HG03521 (cell line): Measurements from ENCODE around the gene ITLN1.
"Not testable (repeated sequence)": the region's sequence is repeated elsewhere in the genome, so short reads cannot be mapped to it uniquely, and the experiment has no call there.

Experiments used
- ATAC-seq: cut with Tn5 transposase; IDR thresholded peaks from one replicate; pipeline ENCODE4 v1.9.1; 2021; ENCODE audit warnings: mild to moderate bottlenecking, moderate library complexity; ENCODE audit not compliant: unreplicated experiment

The ITLN1 gene

DNA sequence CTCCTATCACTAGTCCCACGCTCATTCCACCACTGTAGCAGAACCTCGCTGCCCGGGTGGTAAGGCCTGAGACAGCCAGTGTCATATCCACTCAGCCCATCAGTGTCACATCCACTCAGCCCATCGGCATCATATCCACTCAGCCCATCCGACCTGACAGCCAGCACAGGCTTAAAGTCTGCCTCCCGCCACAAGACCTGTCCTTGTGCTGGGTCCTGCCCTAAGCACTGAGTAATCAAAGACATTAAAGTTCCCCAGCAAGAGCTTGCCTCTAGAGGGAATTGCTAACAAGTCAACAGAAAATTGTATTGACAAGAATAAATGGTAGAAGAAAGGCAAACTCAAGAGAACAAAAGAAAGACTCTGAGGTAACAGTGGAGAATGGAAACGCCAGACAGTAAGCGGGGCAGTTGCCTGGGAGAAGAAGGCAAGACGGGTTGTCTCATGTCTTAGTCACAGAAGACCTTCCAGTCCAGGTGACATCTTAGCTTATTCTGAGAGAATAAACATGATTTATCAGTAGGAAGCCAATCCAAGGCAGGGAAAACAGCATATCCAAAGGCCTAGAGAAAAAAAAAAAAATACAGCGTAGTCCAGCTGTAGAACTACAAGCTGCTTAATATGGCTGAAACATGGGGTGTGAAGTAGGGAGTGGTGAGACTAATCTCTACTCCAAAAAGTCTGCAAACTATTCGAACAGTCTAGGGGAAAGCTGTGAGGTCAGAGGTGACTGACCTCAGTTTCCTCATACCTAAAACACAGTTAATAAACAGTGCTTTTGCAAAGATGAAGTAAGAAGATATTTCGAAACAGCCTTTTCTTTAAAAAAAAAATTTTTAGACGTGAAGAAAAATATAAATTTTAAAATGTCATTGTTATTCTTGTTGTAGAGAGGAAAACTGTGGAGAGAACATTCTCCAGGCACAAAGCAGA is 1.1 kb downstream of the ITLN1 start:
- ATAC-seq: no peak

DNA sequence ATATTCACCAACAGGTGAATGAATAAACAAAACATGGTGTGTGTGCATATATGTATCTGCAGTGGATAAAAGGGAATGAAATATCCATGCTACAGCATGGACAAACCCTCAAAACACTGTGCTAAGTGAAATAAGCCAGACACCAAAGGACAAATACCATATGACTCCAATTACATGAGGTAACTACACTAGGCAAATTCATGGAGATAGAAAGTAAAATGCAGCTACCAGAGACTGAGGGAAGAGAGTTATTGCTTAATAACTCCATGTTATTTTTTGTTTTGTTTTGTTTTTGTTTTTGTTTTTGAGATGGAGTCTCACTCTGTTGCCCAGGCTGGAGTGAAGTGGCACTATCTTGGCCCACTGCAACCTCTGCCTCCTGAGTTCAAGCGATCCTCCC is 2.4 kb downstream of the ITLN1 start:
- ATAC-seq: no peak

GRCh38 chr1:160881264-160881663 is 3.7 kb downstream of the ITLN1 start:
- not testable (repeated sequence) for ATAC-seq

- ATAC-seq: no peak
These were observed 4.8 kb downstream of the ITLN1 start for GRCh38 chr1:160880216-160880615.

GRCh38 chr1:160879056-160879455 is 5.9 kb downstream of the ITLN1 start:
- no peak for ATAC-seq

GRCh38 chr1:160877221-160877620 is 7.8 kb downstream of the ITLN1 start:
- ATAC-seq: no peak

DNA sequence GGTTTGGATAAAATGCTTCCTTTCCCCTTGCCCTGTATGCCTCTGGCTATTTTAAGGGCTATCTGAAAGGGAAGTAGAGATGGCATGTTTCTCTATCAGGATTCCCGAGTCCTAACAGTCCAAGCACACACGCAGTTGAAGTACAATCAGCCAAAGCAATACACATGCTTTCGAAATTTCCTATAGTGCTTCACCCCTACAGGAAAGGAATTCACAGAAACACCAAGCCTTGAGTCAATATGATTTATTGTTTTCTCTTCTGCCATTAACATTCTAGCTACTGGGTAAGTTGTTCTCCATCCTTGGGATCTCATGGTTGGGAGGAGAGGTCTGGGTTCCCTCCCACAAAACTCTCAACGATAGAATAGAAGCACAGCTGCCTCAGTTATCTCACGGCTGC is 8.7 kb downstream of the ITLN1 start:
- ATAC-seq: no peak

DNA sequence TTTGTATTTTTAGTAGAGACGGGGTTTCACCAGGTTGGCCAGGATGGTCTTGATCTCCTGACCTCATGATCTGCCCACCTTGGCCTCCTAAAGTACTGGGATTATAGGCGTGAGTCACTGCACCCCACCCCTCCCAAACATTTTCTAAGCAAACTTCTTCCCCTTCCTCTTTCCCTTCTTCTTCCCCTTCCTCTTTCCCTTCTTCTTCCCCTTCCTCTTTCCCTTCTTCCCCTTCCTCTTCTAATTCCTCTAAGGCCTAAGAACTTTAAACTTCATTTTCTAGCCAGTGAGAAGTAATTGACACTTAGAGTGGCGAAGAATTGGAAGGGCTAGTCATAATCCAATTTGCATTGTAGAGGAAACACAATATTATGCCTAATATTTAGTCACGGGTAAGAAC is 9.4 kb downstream of the ITLN1 start:
- ATAC-seq: not testable (repeated sequence)

DNA sequence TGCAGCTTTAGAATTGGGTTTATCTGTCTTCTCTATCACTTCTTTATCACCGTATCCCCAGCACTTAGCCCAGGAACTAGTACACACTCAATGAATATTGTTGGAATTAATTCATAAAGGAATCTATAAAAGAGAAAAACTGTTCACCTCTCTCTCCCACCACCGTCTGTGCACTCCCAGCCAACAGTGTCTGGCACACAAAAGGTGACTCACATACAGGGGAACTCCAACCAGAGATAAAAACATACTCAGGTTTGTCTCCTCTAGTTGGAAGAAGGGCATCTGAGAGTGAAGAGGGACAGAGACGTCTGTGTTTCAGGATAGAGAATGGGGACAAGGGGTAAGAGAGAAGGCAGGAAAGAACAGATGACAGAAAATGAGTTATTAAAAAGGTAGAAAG is 10.0 kb downstream of the ITLN1 start:
- ATAC-seq: no peak

DNA sequence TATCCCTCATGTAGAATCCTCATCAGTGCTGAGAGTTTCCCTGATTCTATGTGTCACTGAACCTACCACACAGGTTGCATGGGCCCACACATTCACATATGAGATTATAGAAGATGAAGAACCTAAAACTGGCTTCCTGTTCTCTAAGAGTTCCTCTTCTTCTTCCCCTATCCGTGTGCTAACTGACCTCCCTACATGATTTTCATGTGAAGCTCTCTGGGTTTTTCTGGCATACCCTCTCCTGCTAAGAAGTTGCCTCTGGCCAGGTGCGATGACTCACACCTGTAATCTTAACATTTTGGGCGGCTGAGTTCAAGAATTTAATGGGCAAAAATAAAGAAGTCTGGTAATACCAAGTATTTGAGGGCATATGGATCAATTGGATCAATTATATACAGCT is 16.8 kb downstream of the ITLN1 start:
- ATAC-seq: no peak

DNA sequence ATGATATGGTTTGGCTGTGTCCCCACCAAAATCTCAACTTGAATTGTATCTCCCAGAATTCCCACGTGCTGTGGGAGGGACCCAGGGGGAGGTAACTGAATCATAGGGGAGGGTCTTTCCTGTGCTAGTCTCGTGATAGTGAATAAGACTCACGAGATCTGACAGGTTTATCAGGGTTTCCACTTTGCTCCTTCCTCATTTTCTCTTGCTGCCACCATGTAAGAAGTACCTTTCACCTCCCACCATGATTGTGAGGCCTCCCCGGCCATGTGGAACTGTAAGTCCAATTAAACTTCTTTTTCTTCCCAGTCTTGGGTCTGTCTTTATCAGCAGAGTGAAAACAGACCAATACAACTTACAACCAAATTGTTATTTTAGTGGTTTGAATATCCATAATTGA is 17.3 kb downstream of the ITLN1 start:
- not testable (repeated sequence) for ATAC-seq

GRCh38 chr1:160866695-160867260 is 18.2 kb downstream of the ITLN1 start:
- no peak for ATAC-seq

DNA sequence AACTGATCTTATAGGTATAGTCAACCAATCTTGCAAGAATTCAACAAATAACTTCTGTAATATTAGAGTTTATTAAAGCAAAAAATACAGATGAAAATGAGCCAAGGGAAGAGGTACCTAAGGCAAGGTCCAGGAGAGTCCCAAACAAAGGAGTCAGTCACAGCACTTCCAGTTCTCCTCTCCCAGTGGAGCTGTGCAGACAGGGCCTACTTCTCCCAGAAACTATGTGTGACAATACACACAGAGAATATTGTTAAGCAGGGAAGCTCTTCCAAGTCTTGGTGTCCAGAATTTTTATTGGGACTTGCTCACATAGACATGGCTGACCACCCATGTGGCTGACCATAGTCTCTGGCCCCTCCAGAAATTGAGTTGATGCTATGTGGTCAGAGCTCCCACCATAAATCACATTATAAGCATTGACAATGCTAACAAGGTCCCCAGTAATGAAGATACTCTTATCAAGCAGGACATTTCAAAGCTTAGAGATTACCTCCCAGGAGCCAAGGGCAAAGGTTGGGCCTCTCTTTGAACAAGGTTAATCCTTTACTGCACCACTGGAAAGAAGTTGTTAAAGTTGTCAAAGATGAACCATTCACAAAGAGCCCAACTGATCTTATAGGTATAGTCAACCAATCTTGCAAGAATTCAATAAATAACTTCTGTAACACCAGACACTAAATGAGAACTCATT is 18.8 kb downstream of the ITLN1 start:
- ATAC-seq: no peak

- no peak for ATAC-seq
These were observed 19.6 kb downstream of the ITLN1 start for GRCh38 chr1:160865337-160865736.

GRCh38 chr1:160864173-160864572 is 20.8 kb downstream of the ITLN1 start:
- no peak for ATAC-seq

- ATAC-seq: no peak
These were observed 21.2 kb downstream of the ITLN1 start for GRCh38 chr1:160863774-160864131.

GRCh38 chr1:160863061-160863773 is 21.8 kb downstream of the ITLN1 start:
- ATAC-seq: no peak

DNA sequence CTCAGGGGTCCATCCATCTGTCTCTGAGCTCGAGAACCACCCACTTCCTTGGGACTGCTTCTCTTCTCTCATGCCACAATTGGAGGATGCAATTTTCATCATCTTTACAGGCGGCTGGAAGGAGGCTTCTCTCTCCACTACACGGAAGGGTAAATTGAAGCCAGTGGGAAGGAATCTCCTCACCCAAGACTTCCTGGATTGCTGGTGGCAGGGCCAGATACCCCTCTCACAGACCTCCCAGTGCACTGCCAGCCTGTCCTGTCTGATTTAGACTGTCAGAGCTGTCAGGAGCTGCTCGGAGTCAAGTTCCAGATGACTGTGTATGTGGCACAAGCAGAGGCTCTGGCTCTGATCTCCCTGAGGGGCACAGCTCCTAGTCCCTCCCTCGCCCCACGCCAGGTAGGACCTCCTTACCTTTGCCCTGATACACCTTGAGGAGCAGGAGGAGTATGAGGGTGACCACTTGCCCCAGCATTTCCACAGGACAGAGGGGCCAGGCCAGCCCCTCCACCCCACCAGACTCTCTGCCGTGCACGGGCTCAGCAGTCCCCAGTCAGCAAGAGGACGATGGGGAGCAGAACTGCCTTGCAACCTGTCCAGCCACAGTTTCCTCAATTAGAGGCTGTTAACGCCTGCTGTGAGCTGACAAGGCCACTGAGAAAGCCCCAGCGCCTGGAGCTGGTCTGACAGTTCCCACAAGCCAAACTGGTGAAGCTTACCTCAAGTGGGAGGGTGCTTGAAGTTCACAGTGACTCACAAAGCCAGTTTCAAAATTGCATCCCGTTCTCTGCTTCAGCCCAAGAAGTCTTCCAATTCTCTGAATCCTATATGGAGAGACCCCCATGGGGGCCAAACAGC is 22.5 kb downstream of the ITLN1 start, which contains the start of gene CD244:
Gene CD244 (minus strand): TSS at position 685 of the 858 bp plus-strand sequence. CDS start 210 bp downstream, at position 475.
- ATAC-seq: no peak

DNA sequence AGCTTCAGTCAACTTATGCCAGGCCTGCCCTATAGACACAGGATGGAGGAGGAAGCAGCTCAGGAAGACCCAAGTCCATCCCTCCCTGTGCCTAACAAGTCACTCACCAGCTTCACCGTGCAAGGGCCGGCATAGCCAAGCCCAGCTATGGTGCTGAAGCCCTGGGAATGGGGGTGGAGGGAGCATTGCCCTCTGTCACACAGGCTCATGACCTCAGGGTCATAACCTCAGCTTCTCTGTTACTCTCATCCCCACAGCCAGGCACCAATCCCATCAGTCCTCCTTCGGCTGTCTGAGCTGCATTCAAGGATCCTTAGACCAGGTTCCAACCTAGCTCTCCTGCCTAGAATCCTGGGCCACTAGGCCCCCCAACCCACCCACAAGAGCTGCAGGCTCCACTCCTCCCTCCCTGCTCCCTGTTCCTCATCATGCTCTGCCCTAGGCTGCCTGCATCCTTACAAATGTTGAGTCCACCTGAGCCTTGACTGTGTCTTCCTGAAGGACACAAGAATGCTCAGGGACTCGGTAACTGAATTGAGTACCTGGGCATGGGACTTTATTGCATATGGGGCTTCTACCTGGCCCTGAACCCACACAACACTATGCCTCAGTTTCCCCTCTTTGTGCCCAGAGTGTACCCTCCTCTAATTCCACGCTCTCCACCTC is 24.0 kb downstream of the ITLN1 start:
- no peak for ATAC-seq

GRCh38 chr1:160859166-160859565 is 25.8 kb downstream of the ITLN1 start:
- ATAC-seq: no peak
